ENCODE results near the gene PARS2.

Gene PARS2

GRCh38 chr1:54736685-54737084, 27.6 kb downstream of the PARS2 start:
- no peak for DNase-seq (ENCODE audit: low spot score)

DNA sequence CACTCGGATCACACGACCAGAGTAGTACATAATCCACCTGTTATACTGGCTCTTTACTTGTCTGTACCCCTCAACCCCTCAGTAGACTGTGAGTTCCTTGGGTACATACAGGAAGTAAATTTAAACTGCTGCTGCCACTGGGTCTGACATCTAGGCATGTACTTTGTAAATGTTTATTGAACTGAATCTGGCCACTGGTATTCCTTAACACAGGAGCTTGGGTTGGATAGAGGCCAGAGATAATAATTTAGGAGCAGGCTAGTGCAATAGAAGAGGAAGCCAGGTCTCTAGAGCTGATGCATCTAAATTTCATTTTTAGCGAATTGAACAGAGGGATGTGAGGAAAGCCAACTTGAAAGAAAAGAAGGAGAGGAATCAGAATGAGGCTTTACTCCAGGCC, 36.3 kb downstream of the PARS2 start:
- no peak for DNase-seq (ENCODE audit: low spot score)

DNA sequence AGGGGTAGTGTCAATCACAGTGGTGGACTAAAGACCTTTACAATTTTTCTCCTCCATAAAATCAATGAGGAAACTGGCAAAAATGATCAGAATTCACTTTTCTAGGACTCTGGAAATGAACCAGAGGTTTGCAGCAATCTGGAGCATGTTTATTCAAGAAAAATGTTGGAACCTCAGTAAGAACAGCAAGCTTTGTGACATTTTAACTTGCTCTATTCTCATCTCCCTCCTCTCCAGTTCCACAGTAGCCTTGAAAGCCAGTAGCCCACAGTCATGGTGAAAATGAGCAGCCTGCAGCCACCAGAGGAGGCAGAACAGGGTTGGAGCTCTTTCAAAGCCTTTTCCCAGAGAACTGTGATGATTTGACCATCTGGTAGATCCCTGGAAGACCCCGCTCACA, 39.6 kb downstream of the PARS2 start:
- DNase-seq (ENCODE audit: low spot score), result no peak

DNA sequence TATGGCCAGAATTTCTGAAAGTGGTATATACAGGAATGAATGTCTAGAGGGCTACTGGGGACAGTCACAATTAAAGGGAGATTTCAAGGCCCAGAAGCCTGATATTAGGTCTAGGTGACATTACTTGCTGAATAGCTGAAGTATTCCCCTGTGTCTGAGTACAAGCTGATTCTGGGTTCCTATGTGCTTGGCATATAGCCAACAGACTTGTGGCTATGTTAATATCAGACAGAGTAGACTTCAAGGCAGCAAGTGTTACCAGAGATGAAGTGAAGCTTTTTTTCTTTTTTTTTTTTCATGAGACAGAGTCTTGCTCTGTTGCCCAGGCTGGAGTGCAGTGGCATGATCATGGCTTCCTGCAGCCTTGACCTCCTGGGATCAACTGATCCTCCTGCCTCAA, 40.3 kb downstream of the PARS2 start:
- no peak for DNase-seq (ENCODE audit: low spot score)

GRCh38 chr1:54721719-54722118, 42.6 kb downstream of the PARS2 start:
- no peak for DNase-seq (ENCODE audit: low spot score)

- no peak for DNase-seq (ENCODE audit: low spot score)
Observed at GRCh38 chr1:54716299-54717047, 47.9 kb downstream of the PARS2 start.

DNA sequence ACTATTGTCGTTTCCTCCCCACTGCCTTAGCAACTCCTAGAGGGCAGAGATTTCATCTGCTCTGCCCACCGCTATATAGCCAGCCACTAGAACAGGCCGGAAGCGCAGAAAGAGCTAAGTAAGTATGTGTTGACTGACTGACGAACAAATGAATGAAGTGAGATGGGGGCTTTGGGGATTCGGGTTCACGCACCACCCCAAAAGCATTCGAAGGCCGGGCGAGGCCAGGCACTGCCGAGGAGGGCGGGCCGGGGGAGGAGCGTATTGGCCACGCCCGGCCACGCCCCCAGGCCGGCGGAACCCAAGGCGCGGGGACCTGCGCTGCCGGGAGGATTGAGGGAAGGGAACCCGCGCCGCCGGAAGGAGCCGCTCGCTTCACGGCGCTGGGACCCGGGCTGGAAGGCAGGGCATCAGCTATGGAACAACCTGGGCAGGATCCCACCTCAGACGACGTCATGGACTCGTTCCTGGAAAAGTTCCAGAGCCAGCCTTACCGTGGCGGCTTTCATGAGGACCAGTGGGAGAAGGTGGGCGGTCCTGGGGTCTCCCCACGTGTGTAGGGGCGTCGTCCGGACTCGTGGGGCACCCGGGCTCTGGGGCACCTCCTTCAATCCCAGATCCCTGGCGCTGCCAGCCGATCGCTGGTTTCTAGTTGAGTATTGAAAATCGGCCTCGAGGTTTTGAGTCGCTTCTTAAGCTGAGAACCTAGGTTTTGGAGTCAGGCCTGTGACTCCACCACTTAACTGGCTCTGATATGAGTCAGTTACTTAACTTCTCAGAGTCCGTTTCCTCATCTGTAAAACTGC, 48.6 kb downstream of the PARS2 start, which contains the start of gene TTC4:
Gene TTC4 (plus strand): TSS at position 369 of the 806 bp plus-strand sequence. CDS start 48 bp downstream, at position 417.
- peak; percentile 89 for DNase-seq (ENCODE audit: low spot score)

- DNase-seq (ENCODE audit: low spot score), result no peak
Observed at GRCh38 chr1:54714881-54715492, 49.3 kb downstream of the PARS2 start.

GRCh38 chr1:54711536-54711935, 52.8 kb downstream of the PARS2 start:
- DNase-seq (ENCODE audit: low spot score), result no peak

GRCh38 chr1:54710841-54711240, 53.5 kb downstream of the PARS2 start:
- no peak for DNase-seq (ENCODE audit: low spot score)

GRCh38 chr1:54710434-54710833, 53.9 kb downstream of the PARS2 start:
- DNase-seq (ENCODE audit: low spot score), result no peak

DNA sequence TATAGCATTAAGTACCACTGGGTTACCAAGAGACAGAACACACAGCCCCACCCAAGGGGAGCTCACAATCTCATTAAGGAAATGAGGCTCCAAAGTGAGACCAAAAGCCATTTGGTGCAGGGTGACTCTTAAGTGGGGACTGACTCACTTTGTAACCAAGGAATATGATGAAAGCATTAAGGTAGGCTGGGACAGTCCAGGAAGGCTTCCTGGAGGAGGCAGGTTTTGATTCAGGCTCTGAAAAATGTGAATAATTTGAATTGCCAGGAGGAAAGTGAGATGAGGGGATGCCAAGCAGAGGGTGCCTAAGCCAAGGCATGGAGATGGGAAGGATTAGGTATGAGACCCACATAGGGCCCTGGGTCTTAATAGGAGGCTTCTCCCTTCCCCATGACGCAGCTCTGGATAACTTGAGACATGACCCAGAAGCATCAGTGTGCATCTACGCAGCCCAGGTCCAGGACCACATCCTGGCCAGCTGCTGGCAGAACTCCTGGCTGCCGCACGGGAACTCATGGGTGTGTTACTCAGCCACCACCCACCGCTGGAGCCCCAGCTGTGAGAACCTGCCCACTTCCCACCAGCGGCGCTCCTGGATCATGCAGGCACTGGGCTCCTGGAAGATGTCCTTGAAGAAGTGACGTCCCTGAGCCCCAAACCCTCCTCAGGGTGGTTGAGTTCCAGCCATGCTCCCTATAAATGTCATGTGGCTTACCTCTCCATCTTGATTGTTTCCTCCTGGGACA, 54.6 kb downstream of the PARS2 start:
- DNase-seq (ENCODE audit: low spot score), result no peak

DNA sequence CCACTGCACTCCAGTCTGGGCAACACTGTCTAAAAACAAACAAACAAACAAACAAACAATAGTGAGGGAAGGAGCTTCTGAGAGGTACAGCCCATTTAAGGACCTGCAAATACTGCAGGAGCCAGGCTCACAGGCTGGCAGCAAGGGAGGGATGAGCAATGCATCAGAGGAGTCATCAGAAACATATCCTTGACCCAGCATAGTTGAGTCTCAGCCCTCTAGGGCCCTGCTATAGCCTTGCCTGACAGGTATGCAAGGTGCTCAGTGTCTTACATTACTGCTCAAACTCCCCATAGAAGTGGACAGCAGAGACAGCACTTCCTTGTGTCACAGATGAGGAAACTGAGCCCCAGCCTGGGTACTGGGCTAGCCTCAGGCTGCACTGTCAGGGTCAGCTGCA, 55.9 kb downstream of the PARS2 start:
- DNase-seq (ENCODE audit: low spot score), result no peak

All from ecto neural progenitor cell (in vitro differentiated cells).